NAMALWA (cell line): ENCODE data around the gene USP3.
A peak's percentile ranks its signal among the peaks of the same experiment; 100 is the strongest.

ENCODE experiments used
- DNase-seq: peaks from one replicate; pipeline ENCODE4 v3.0.0-alpha.2; 2015; ENCODE audit warnings: low spot score

USP3 gene

GRCh38 chr15:63504247-63504978 lies at the start of gene USP3:
Gene USP3 (plus strand): TSS chr15:63504593. CDS start chr15:63504740, 147 bp downstream.
- DNase-seq: peak; percentile 95

- DNase-seq: no peak
Measured at GRCh38 chr15:63456258-63456657, 48.1 kb upstream of the USP3 start.

GRCh38 chr15:63457379-63457778 lies 47.0 kb upstream of the USP3 start:
- DNase-seq: no peak

- DNase-seq: no peak
Measured at GRCh38 chr15:63458026-63458425, 46.4 kb upstream of the USP3 start.

- no peak for DNase-seq
Measured at GRCh38 chr15:63458794-63459395, 45.5 kb upstream of the USP3 start.

- no peak for DNase-seq
Measured at GRCh38 chr15:63460210-63461155, 43.9 kb upstream of the USP3 start.

- DNase-seq: no peak
Measured at GRCh38 chr15:63461230-63461985, 43.0 kb upstream of the USP3 start.

- DNase-seq: no peak
Measured at GRCh38 chr15:63462088-63462487, 42.3 kb upstream of the USP3 start.

GRCh38 chr15:63463036-63463435 lies 41.4 kb upstream of the USP3 start:
- DNase-seq: no peak

GRCh38 chr15:63463793-63464192 lies 40.6 kb upstream of the USP3 start:
- DNase-seq: no peak

GRCh38 chr15:63465104-63465503 lies 39.3 kb upstream of the USP3 start:
- DNase-seq: no peak

- peak; percentile 88 for DNase-seq
Measured at GRCh38 chr15:63466378-63467192, 37.8 kb upstream of the USP3 start.

- no peak for DNase-seq
Measured at GRCh38 chr15:63469190-63469589, 35.2 kb upstream of the USP3 start.

GRCh38 chr15:63469984-63470383 lies 34.4 kb upstream of the USP3 start:
- DNase-seq: no peak

GRCh38 chr15:63473007-63473748 lies 31.2 kb upstream of the USP3 start:
- DNase-seq: peak; percentile 37

- no peak for DNase-seq
Measured at GRCh38 chr15:63473749-63473998, 30.7 kb upstream of the USP3 start.

- DNase-seq: peak; percentile 80
Measured at GRCh38 chr15:63473999-63474809, 30.2 kb upstream of the USP3 start.

- DNase-seq: peak; percentile 91
Measured at GRCh38 chr15:63474810-63475316, 29.5 kb upstream of the USP3 start.

- no peak for DNase-seq
Measured at GRCh38 chr15:63475707-63476106, 28.7 kb upstream of the USP3 start.

- DNase-seq: no peak
Measured at GRCh38 chr15:63476229-63476632, 28.2 kb upstream of the USP3 start.
